Right ventricle myocardium superior (tissue), 1 donor: ENCODE data around the gene ABHD4. TPM values are rescaled to one million over a fixed set of nuclear protein-coding genes. Genes with fewer than 3 reads are reported as not detected.
A peak's percentile ranks its signal among the peaks of the same experiment; 100 is the strongest.
"Not testable (repeated sequence)": the region's sequence is repeated elsewhere in the genome, so short reads cannot be mapped to it uniquely, and the experiment has no call there.

Experiments
- ATAC-seq: fragments of 200-7000 bp; cut with Tn5 transposase; one replicate; pipeline ENCODE4 v1.9.1; 2020; ENCODE audit warnings: mild to moderate bottlenecking; ENCODE audit not compliant: poor library complexity
- DNase-seq: peaks from one replicate; pipeline ENCODE4 v3.0.0-alpha.2; 2020
- intact Hi-C: fragments of 100-400 bp; cut with DNase I; formaldehyde crosslinking; loops from one replicate; pipeline ENCODE4 v1.11.2; 2022
- long read RNA-seq: library from polyadenylated mRNA; unstranded; transcript quantifications from one replicate; pipeline ENCODE4 v2.0.0, GENCODE V29; 2021
- total RNA-seq: library from RNA; stranded (reverse); fragmentation: NEBNext Ultra II Directional; extraction: Animal tissue kit (Norgen Biotek cat#: 25700); gene quantifications from one replicate; pipeline ENCODE4 v1.2.1, GENCODE V29; 2021
- donor health status: DM: no; HTN: yes; CAD: no; lungs with severe emphysema.

ABHD4 gene, protein sequence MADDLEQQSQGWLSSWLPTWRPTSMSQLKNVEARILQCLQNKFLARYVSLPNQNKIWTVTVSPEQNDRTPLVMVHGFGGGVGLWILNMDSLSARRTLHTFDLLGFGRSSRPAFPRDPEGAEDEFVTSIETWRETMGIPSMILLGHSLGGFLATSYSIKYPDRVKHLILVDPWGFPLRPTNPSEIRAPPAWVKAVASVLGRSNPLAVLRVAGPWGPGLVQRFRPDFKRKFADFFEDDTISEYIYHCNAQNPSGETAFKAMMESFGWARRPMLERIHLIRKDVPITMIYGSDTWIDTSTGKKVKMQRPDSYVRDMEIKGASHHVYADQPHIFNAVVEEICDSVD
- total RNA-seq: 19.7 TPM
- long read RNA-seq, transcript ABHD4-203 (7 exons, 3,366 nt): major isoform, 25 of 49 reads
- long read RNA-seq, partial matches to known transcripts: 3 of 49 reads
- long read RNA-seq, other reads (novel, unspliced or antisense): 21 of 49 reads

DNA sequence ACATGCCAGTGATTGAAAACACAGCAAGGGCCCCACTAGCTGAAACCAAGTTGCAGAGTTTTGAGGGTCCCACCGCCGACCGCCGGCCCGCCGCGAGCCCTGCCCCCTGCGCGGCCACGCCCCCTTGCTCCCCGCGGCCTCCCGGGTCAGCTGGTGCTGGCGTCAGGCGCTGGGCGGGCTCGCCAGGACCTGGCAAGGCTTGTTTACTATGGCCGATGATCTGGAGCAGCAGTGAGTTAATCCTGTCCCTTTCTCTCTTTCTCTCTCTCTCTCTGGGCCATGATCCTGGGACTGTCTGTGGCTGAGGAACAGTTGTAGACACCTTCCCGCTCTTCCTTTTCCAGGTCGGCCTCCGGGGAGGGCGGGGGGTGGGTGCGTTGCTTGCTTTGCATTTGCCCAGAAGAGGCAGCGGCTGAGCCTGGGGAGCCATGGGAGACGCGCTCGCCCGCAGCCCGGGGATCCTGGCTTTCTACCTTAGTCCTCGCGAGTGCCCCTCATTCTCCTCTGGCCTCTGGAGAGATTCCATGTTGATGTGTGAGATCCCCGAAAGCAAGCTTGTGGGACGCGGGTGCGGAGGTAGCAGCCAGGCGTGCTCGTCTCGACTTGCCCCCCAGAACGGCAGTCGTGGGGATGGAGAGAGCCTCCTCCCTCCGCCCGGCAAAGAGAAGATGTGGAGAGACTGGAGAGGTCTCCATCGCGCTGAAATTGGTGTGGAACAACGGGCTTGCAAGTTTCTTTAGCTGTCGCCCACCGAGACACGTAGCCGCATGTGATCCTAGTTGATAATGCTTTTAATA lies at the start of gene ABHD4:
TSS of gene ABHD4 (plus strand) at position 202 of the 797 bp plus-strand sequence. CDS start at position 209, 7 bp downstream.
- peak; percentile 99 for ATAC-seq
- peak; percentile 92 for DNase-seq
- intact Hi-C loops: no loop called here

GRCh38 chr14:22549324-22549962 lies 48.7 kb upstream of the ABHD4 start:
- DNase-seq (no peak), ATAC-seq (no peak)
- intact Hi-C loops: no loop called here

- intact Hi-C loops: loop anchor here (10.0 kb wide), 1 partner anchor 305 kb away; no protein-coding TSS in a partner anchor
- no peak for DNase-seq
- ATAC-seq: no peak
Measured at GRCh38 chr14:22549981-22550673, 48.0 kb upstream of the ABHD4 start.

DNA sequence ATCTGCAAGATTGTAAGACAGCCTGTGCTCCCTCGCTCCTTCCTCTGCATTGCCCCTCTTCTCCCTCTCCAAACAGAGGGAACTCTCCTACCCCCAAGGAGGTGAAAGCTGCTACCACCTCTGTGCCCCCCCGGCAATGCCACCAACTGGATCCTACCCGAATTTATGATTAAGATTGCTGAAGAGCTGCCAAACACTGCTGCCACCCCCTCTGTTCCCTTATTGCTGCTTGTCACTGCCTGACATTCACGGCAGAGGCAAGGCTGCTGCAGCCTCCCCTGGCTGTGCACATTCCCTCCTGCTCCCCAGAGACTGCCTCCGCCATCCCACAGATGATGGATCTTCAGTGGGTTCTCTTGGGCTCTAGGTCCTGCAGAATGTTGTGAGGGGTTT lies 46.5 kb upstream of the ABHD4 start:
- no peak for ATAC-seq
- no peak for DNase-seq
- intact Hi-C loops: loop anchor here (10.0 kb wide), 1 partner anchor 303 kb away; no protein-coding TSS in a partner anchor

- intact Hi-C loops: loop anchor here (10.0 kb wide), 1 partner anchor 303 kb away; no protein-coding TSS in a partner anchor
- ATAC-seq: no peak
- DNase-seq: no peak
Measured at GRCh38 chr14:22552001-22552826, 45.9 kb upstream of the ABHD4 start.

- ATAC-seq (no peak), DNase-seq (no peak)
- intact Hi-C loops: loop anchor here (10.0 kb wide), 1 partner anchor 302 kb away; no protein-coding TSS in a partner anchor
Measured at GRCh38 chr14:22552827-22553076, 45.3 kb upstream of the ABHD4 start.

GRCh38 chr14:22553445-22553844 lies 44.7 kb upstream of the ABHD4 start:
- no peak for DNase-seq
- intact Hi-C loops: loop anchor here (10.0 kb wide), 1 partner anchor 301 kb away; no protein-coding TSS in a partner anchor
- no peak for ATAC-seq

- ATAC-seq, DNase-seq: not testable (repeated sequence)
- intact Hi-C loops: loop anchor here (10.0 kb wide), 1 partner anchor 301 kb away; no protein-coding TSS in a partner anchor
Measured at GRCh38 chr14:22553861-22554497, 44.1 kb upstream of the ABHD4 start.

DNA sequence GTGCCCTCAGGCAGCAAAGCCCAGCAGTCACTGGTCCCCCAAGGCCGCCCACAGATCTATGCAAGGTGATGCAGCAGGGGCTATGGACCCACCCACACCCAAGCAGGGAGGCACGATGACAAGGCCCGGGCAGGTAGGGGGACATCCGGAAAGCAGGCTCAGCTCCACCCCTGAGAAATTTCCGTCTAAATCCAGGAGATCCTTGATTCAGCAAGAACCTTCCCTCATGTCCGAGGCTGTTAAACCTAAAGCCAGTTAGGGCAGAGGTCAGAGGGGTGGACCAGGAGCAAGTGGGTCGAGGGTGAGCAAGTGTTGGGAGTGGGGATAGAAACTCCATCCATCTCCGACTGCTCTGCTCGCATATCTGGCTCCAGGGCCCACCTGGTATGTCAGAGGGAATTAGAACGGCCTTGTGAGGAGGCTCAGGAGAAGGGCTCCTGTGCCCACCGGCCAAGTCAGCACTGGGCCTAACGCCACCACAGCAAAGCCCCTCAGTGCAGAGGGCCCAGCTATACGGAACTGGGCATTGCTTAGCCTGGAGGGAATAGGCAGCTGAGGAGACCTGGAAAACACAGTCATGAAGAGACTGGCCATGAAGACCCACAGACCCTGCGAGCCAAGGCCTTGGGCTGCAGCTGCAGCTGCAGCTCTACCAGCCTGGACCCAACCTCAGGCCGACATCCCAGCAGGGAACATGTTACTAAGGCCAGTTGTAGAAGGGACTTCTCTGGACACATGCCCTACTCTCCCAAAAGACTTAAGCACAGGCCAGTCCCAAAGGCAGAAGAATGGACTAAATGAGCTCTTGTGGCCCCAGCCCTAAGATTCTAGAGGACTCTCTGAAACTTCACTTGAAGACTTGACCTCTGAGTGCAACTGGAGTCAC lies 43.4 kb upstream of the ABHD4 start:
- ATAC-seq (no peak), DNase-seq (no peak)
- intact Hi-C loops: loop anchor here (5.0 to 10.0 kb wide), 4 partner anchors 98 to 300 kb away; partner anchors contain the start of gene SLC7A7

DNA sequence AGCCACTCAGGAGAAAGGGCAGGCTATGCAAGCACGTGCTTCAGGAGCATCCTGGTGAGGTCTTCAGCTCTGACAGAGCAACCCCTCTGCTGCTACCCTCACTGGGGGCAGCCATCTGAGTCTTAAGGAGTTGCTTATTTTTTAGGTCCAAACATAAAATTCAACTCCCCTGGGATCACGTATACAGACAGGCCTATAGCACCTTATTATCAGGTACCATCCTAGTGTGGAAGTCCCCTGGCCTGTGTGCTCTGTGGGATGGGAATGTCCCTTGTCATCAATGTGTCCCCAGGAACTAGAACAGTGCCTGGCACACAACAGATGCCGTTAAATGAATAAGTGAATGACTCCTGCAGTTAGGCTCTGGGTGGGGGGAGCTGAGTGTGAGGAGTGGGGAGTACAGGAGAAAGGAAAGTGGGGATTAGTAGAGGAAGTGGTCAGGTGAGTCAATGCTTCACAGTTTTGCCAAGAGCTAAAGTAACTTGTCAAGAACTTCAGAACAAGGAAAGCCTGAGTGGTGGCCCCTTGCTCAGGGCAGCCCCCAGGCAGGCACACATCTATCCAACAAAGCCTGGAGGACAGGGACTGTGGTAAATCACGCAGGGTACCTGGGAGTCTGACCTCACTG lies 42.6 kb upstream of the ABHD4 start:
- intact Hi-C loops: loop anchor here (5.0 to 10.0 kb wide), 4 partner anchors 97 to 299 kb away; partner anchors contain the start of gene SLC7A7
- ATAC-seq (no peak), DNase-seq (no peak)

- peak; percentile 71 for DNase-seq
Measured at GRCh38 chr14:22556021-22556989, 41.8 kb upstream of the ABHD4 start.

DNA sequence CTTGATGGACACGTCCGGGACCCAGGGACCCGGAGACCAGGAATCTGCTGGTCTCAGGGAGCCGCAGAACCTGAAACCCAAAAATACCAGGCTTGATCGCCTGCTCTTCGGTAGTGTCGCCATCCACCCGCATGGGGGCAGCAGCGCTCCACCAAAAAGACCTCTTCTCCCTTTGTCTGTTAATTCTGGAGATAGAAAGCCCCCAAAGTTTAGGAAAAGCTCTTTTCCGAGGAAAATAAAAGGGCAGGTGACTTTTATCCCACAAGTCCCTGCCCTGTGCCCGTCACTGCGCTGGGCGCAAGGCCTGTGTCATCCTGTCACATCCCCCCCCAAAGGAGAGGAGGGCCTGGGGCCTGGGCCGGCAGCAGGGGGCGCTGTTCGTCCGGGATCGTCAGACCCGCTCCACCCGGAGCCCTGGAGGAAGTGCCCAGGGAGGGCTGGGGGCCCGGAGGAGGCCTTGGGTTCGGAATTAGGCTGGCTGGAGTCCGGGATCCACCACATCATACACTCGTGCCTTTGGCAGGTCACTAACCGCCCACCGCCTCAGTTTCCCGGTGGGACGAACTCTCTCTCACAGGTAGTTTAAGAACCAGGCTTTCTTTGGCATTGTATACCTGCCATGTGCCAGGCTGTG lies 41.0 kb upstream of the ABHD4 start:
- DNase-seq (peak; percentile 89), ATAC-seq (peak; percentile 92)
- intact Hi-C loops: loop anchor here (5.0 to 10.0 kb wide), 4 partner anchors 95 to 298 kb away; partner anchors contain the start of gene SLC7A7

More at GRCh38 chr14:22556021-22556989, 41.8 kb upstream of the ABHD4 start:
- peak; percentile 31 for ATAC-seq
- intact Hi-C loops: loop anchor here (5.0 to 10.0 kb wide), 4 partner anchors 96 to 298 kb away; partner anchors contain the start of gene SLC7A7

DNA sequence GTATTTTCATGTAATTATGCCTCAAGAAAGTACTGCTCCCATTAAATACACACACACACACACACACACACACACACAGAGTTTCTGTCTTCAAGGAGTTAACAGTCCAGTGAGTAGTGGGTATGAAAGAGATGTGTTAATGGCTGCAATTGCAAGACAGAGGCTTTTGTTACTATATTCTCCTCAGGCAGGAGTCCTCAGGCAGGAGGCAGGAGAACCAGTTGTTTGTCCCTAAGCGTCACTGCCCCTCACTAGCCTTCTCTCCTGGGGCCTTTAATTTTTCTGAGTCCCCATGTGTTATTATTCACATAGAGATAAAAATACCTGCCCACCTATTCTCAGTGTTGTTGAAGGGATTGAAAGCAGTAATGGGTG lies 40.3 kb upstream of the ABHD4 start:
- ATAC-seq (no peak), DNase-seq (no peak)
- intact Hi-C loops: loop anchor here (5.0 to 10.0 kb wide), 4 partner anchors 94 to 297 kb away; partner anchors contain the start of gene SLC7A7
